Measurements from ENCODE around the gene FN3KRP. TPM values are rescaled to one million over a fixed set of nuclear protein-coding genes. Genes with fewer than 3 reads are reported as not detected.
A peak's percentile ranks its signal among the peaks of the same experiment; 100 is the strongest.
"Not testable (repeated sequence)": the region's sequence is repeated elsewhere in the genome, so short reads cannot be mapped to it uniquely, and the experiment has no call there.

Gene FN3KRP
- total and polyA plus RNA-seq, 8 donors = 1.2 to 50.7 (median 20.8) TPM

DNA sequence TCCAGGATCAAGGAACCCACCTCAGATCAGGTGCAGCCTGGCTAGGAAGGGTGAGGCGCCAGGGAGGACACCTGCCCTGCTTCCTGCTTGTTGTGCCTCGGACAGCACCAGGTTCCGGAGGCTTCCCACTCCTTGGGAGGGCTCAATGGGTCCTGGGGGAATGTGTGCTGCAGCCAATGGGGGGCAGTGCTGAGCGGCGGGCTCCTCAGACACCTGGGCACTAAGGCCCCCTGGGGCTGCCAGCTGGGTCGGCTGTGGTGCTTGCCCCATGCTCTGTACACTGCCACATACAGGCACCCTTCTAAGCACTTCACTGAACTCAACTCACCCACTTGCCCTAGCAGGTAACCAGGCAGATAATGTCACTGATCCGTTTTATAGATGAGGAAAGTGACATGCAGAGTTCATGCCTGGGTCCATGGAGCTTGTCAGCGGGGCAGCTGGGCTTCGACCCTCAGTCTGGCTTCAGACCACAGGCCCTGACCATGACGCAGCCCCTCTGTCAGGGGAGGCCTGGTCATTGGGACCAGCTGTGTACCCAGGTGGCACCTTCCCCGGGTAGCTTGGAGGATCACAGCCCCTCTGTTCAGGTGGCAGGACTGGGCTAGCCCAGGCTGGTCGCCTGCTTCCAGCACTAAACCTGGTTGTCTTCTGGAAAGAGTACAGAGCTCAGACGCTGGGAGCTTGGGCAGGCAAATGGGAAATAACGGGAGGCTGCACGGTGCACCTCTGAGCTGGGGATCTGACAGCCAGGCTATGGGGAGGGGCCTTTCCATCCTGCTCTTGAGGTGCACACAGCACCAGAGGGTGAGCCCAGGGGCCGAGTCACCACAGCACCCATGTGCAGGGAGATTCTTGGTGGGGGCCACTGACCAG is 27.1 kb downstream of the FN3KRP start:
- WGBS, 5 donors = 91 to 94% (median 91%) methylated on average over 11 to 16 of the region's 16 CpGs
- no peak overlapping the region for H3K4me3 ChIP-seq
- intact Hi-C loops (cut with DNase I; ENCODE audit: low total_unique reads) = no loop called here
- H3K36me3 ChIP-seq = peaks cover 23 to 59% (median 42%) of the 10 kb centered on the region in 4 donors
- no peak for TF ChIP-seq CTCF (IDR thresholded peaks at IDR 0.05)
- no peak for TF ChIP-seq POLR2AphosphoS5 (IDR thresholded peaks at IDR 0.05)
- no peak for TF ChIP-seq EP300 (IDR thresholded peaks at IDR 0.05)
- no peak for TF ChIP-seq POLR2A (IDR thresholded peaks at IDR 0.05)
- no peaks in the 10 kb centered on the region for H3K4me1 ChIP-seq
- no peak overlapping the region for H3K27ac ChIP-seq
- H3K27me3 ChIP-seq = no peaks in the 10 kb centered on the region
- DNase-seq = no peak
- peaks cover 0 to 17% (median 4%) of the 10 kb centered on the region in 4 donors for H3K9me3 ChIP-seq

- WGBS, 5 donors = 56 to 68% (median 66%) methylated on average over 7 of the region's 7 CpGs
- Histone ChIP-seq H3K36me3 (peaks cover 23 to 56% (median 39%) of the 10 kb centered on the region in 4 donors), H3K9me3 (peaks cover 0 to 17% (median 4%) of the 10 kb centered on the region in 4 donors)
- H3K27ac ChIP-seq; intact Hi-C loops (cut with DNase I; ENCODE audit: low total_unique reads); H3K4me1 ChIP-seq; DNase-seq; H3K4me3 ChIP-seq; H3K27me3 ChIP-seq: not testable (repeated sequence)
Measured at GRCh38 chr17:82744736-82745135, 28.2 kb downstream of the FN3KRP start.

GRCh38 chr17:82745524-82745923 is 29.0 kb downstream of the FN3KRP start:
- intact Hi-C loops (cut with DNase I; ENCODE audit: low total_unique reads) = no loop called here
- H3K27ac ChIP-seq = no peak overlapping the region
- peak in 1 of 2 donors; percentile 54 for DNase-seq
- H3K4me1 ChIP-seq = no peaks in the 10 kb centered on the region
- 48 to 69% (median 65%) methylated on average over 8 of the region's 8 CpGs for WGBS, 5 donors
- no peaks in the 10 kb centered on the region for H3K27me3 ChIP-seq
- H3K9me3 ChIP-seq = peaks cover 0 to 14% (median 4%) of the 10 kb centered on the region in 4 donors
- no peak overlapping the region for H3K4me3 ChIP-seq
- TF ChIP-seq POLR2A (IDR thresholded peaks at IDR 0.05) (no peak), POLR2AphosphoS5 (IDR thresholded peaks at IDR 0.05) (peak in 1 of 3 donors; percentile 19)
- H3K36me3 ChIP-seq = peaks cover 23 to 48% (median 31%) of the 10 kb centered on the region in 4 donors

- Histone ChIP-seq H3K27ac (no peak overlapping the region), H3K9me3 (peaks cover 0 to 7% (median 3%) of the 10 kb centered on the region in 4 donors), H3K27me3 (no peaks in the 10 kb centered on the region), H3K4me1 (peaks cover 8 to 18% (median 17%) of the 10 kb centered on the region in 4 donors), H3K4me3 (no peak overlapping the region), H3K36me3 (peaks cover 0 to 15% (median under 1%) of the 10 kb centered on the region in 4 donors)
- DNase-seq = no peak
- intact Hi-C loops (cut with DNase I; ENCODE audit: low total_unique reads) = no loop called here
- no peak for TF ChIP-seq POLR2AphosphoS5 (IDR thresholded peaks at IDR 0.05)
- TF ChIP-seq POLR2A (IDR thresholded peaks at IDR 0.05) = no peak
- no peak for TF ChIP-seq CTCF (IDR thresholded peaks at IDR 0.05)
- TF ChIP-seq EP300 (IDR thresholded peaks at IDR 0.05) = no peak
- 91 to 98% (median 97%) methylated on average over 16 of the region's 16 CpGs for WGBS, 5 donors
Measured at GRCh38 chr17:82748756-82749155, 32.2 kb downstream of the FN3KRP start.

DNA sequence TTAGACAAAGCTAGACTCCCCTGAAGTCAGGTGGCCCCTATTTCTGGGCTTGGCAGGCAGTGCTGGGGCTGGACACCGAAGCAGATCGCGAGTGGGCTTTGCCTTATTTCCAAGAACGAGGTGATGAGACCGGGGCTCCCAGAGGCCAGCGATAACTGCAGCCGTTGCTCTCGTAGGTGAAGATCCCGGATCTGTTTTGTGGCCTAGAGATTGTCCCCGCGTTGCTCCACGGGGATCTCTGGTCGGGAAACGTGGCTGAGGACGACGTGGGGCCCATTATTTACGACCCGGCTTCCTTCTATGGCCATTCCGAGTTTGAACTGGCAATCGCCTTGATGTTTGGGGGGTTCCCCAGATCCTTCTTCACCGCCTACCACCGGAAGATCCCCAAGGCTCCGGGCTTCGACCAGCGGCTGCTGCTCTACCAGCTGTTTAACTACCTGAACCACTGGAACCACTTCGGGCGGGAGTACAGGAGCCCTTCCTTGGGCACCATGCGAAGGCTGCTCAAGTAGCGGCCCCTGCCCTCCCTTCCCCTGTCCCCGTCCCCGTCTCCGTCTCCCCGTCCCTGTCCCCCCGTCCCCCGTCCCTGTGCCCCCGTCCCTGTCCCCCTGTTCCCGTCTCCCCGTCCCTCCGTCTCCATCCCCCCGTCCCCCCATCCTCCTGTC is 33.9 kb downstream of the FN3KRP start:
- no peak for TF ChIP-seq POLR2A (IDR thresholded peaks at IDR 0.05)
- TF ChIP-seq EP300 (IDR thresholded peaks at IDR 0.05) = no peak
- no peak for TF ChIP-seq POLR2AphosphoS5 (IDR thresholded peaks at IDR 0.05)
- TF ChIP-seq CTCF (IDR thresholded peaks at IDR 0.05) = no peak
- Histone ChIP-seq H3K27ac (peak overlapping the region in 1 of 5 donors; percentile 59), H3K4me1 (peaks cover 8 to 28% (median 21%) of the 10 kb centered on the region in 4 donors), H3K36me3 (peaks cover 0 to 9% (median 0%) of the 10 kb centered on the region in 4 donors), H3K4me3 (no peak overlapping the region), H3K27me3 (no peaks in the 10 kb centered on the region), H3K9me3 (peaks cover 0 to 7% (median 3%) of the 10 kb centered on the region in 4 donors)
- DNase-seq = no peak
- WGBS, 5 donors = 73 to 88% (median 78%) methylated on average over 33 to 40 of the region's 40 CpGs
- intact Hi-C loops (cut with DNase I; ENCODE audit: low total_unique reads) = loop anchor here (10.0 kb wide), 1 partner anchor 86 kb away; no protein-coding TSS in a partner anchor

Measured in stomach (tissue), 9 donors.